Hematopoietic multipotent progenitor cell treated with erythropoietin and hydrocortisone succinate and interleukin-3 and kit ligand, for 6 days (in vitro differentiated cells): ENCODE results near the gene EFEMP2.

Experiments used
- DNase-seq: peaks from one replicate; pipeline ENCODE4 v3.0.0-alpha.2; 2015

Gene EFEMP2

GRCh38 chr11:65884716-65885092 is 12.1 kb upstream of the EFEMP2 start:
- peak; percentile 89 for DNase-seq

- no peak for DNase-seq
These were observed 11.5 kb upstream of the EFEMP2 start for GRCh38 chr11:65883786-65884715.

- DNase-seq = no peak
These were observed 10.6 kb upstream of the EFEMP2 start for GRCh38 chr11:65883058-65883761.

- no peak for DNase-seq
These were observed 9.8 kb upstream of the EFEMP2 start for GRCh38 chr11:65882120-65883057.

- DNase-seq = no peak
These were observed 8.3 kb upstream of the EFEMP2 start for GRCh38 chr11:65880844-65881421.

- DNase-seq = no peak
These were observed 7.4 kb upstream of the EFEMP2 start for GRCh38 chr11:65880027-65880426.

- peak; percentile 83 for DNase-seq
These were observed 7.0 kb upstream of the EFEMP2 start, which contains the start of gene CTSW for GRCh38 chr11:65879617-65880016. TSS of gene CTSW (plus strand) at chr11:65879837. CDS start at chr11:65879855, 18 bp downstream.

GRCh38 chr11:65873318-65874156 is 937 bp upstream of the EFEMP2 start:
- peak; percentile 96 for DNase-seq

GRCh38 chr11:65871811-65872548 is 620 bp downstream of the EFEMP2 start:
- DNase-seq = no peak

- no peak for DNase-seq
These were observed 1.6 kb downstream of the EFEMP2 start for GRCh38 chr11:65870706-65871681.

- no peak for DNase-seq
These were observed 2.3 kb downstream of the EFEMP2 start for GRCh38 chr11:65870307-65870658.

GRCh38 chr11:65869643-65870306 is 2.8 kb downstream of the EFEMP2 start:
- DNase-seq = no peak

GRCh38 chr11:65868907-65869306 is 3.7 kb downstream of the EFEMP2 start:
- DNase-seq = no peak

- DNase-seq = peak; percentile 60
These were observed 4.4 kb downstream of the EFEMP2 start for GRCh38 chr11:65868076-65868667.

GRCh38 chr11:65867284-65868071 is 5.1 kb downstream of the EFEMP2 start:
- DNase-seq = peak; percentile 68

- no peak for DNase-seq
These were observed 5.9 kb downstream of the EFEMP2 start for GRCh38 chr11:65866509-65867283.
